SU-DHL-6 (cell line): Measurements from ENCODE around the gene TLCD4.

ENCODE experiments used
- H2AFZ ChIP-seq: fragments of 200-600 bp; sonication (generic); 2 replicates; pipeline ENCODE4 v1.6.1; 2014; ENCODE audit warnings: low read depth, mild to moderate bottlenecking, moderate library complexity, mixed read lengths, antibody characterized with exemption, low read length; ENCODE audit not compliant: severe bottlenecking
- H3F3A ChIP-seq: fragments of 200-600 bp; shearing (Covaris generic); 2 replicates; pipeline ENCODE4 v1.6.0; 2016; ENCODE audit warnings: antibody characterized with exemption, mild to moderate bottlenecking; ENCODE audit not compliant: insufficient read depth
- H3K27ac ChIP-seq: fragments of 200-600 bp; sonication (generic); 2 replicates; pipeline ENCODE4 v1.5.1; 2016; ENCODE audit warnings: low read depth, mild to moderate bottlenecking, low read length, moderate library complexity, mixed read lengths
- H3K27me3 ChIP-seq: fragments of 200-600 bp; sonication (generic), shearing (Covaris generic); 2 replicates; pipeline ENCODE4 v1.6.0; 2014; ENCODE audit warnings: mild to moderate bottlenecking, low read length
- H3K36me3 ChIP-seq: fragments of 200-600 bp; sonication (generic); 2 replicates; pipeline ENCODE4 v1.6.1; 2014; ENCODE audit warnings: mild to moderate bottlenecking, low read length, mixed read lengths
- H3K4me2 ChIP-seq: fragments of 300-600, 200-600 bp; shearing (Covaris generic), sonication (generic); 2 replicates; pipeline ENCODE4 v1.6.0; 2014; ENCODE audit warnings: low read length, low read depth, mild to moderate bottlenecking; ENCODE audit not compliant: poor library complexity, severe bottlenecking
- H3K4me3 ChIP-seq: fragments of 200-600 bp; sonication (generic); 2 replicates; pipeline ENCODE4 v1.5.1; 2014; ENCODE audit warnings: antibody characterized with exemption, low read length, mild to moderate bottlenecking, mixed read lengths; ENCODE audit not compliant: insufficient read depth, poor library complexity, severe bottlenecking
- H3K79me2 ChIP-seq: fragments of 200-600 bp; sonication (generic); 2 replicates; pipeline ENCODE4 v1.6.1; 2014; ENCODE audit warnings: mild to moderate bottlenecking, low read length, moderate library complexity; ENCODE audit not compliant: insufficient read depth
- H3K9ac ChIP-seq: fragments of 200-600 bp; sonication (generic); 2 replicates; pipeline ENCODE4 v1.7.0; 2014; ENCODE audit warnings: mild to moderate bottlenecking, low read length
- H3K9me2 ChIP-seq: fragments of 200-600 bp; sonication (generic); replicated peaks from 2 replicates; pipeline ENCODE4 v1.6.1; 2014; ENCODE audit warnings: low read length; ENCODE audit not compliant: insufficient read depth
- H3K9me3 ChIP-seq: fragments of 200-600 bp; sonication (generic); 2 replicates; pipeline ENCODE4 v1.6.1; 2014; ENCODE audit warnings: low read length, mixed read lengths; ENCODE audit not compliant: insufficient read depth
- H4K20me1 ChIP-seq: fragments of 200-600 bp; sonication (generic); 2 replicates; pipeline ENCODE4 v1.6.1; 2014; ENCODE audit warnings: low read depth, mild to moderate bottlenecking, antibody characterized with exemption, low read length, moderate library complexity, mixed read lengths
- CTCF ChIP-seq: fragments of 200-600 bp; sonication (generic); IDR thresholded peaks from one replicate; pipeline ENCODE4 v1.5.1; 2017; ENCODE audit warnings: antibody characterized with exemption, mild to moderate bottlenecking, low read length, moderate library complexity; ENCODE audit not compliant: insufficient read depth, poor library complexity, severe bottlenecking
- EZH2phosphoT487 ChIP-seq: fragments of 200-600 bp; sonication (generic), shearing (Covaris generic); conservative IDR thresholded peaks from 2 replicates; pipeline ENCODE4 v1.6.1; 2018; ENCODE audit warnings: mild to moderate bottlenecking, antibody characterized with exemption, low read length, moderate library complexity, mixed read lengths

TLCD4 gene

GRCh38 chr1:95094923-95095322, 22.2 kb upstream of the TLCD4 start:
- H3K79me2 ChIP-seq: no peaks in the 10 kb centered on the region
- H2AFZ ChIP-seq: no peak overlapping the region
- no peaks in the 10 kb centered on the region for H3K27me3 ChIP-seq
- no peaks in the 10 kb centered on the region for H4K20me1 ChIP-seq
- H3K4me2 ChIP-seq: no peak overlapping the region
- H3K9me3 ChIP-seq: no peaks in the 10 kb centered on the region
- no peak overlapping the region for H3K27ac ChIP-seq
- H3K36me3 ChIP-seq: no peaks in the 10 kb centered on the region
- no peak for TF ChIP-seq EZH2phosphoT487
- TF ChIP-seq CTCF: no peak
- no peaks in the 10 kb centered on the region for H3K9me2 ChIP-seq
- H3F3A ChIP-seq: no peaks in the 10 kb centered on the region
- no peak overlapping the region for H3K9ac ChIP-seq
- H3K4me3 ChIP-seq: no peak overlapping the region

- Histone ChIP-seq H3K79me2 (no peaks in the 10 kb centered on the region), H4K20me1 (no peaks in the 10 kb centered on the region), H2AFZ (no peak overlapping the region), H3K27me3 (no peaks in the 10 kb centered on the region), H3K27ac (no peak overlapping the region), H3F3A (no peaks in the 10 kb centered on the region), H3K4me2 (no peak overlapping the region), H3K9me3 (no peaks in the 10 kb centered on the region), H3K36me3 (no peaks in the 10 kb centered on the region), H3K9ac (no peak overlapping the region), H3K9me2 (no peaks in the 10 kb centered on the region), H3K4me3 (no peak overlapping the region)
- TF ChIP-seq CTCF: no peak
- TF ChIP-seq EZH2phosphoT487: no peak
Observed at GRCh38 chr1:95095833-95096217, 21.3 kb upstream of the TLCD4 start.

GRCh38 chr1:95096218-95096841, 20.8 kb upstream of the TLCD4 start:
- no peaks in the 10 kb centered on the region for H3K36me3 ChIP-seq
- H3K79me2 ChIP-seq: no peaks in the 10 kb centered on the region
- H4K20me1 ChIP-seq: no peaks in the 10 kb centered on the region
- H3K9me2 ChIP-seq: no peaks in the 10 kb centered on the region
- no peaks in the 10 kb centered on the region for H3K27me3 ChIP-seq
- no peak overlapping the region for H3K9ac ChIP-seq
- H3F3A ChIP-seq: no peaks in the 10 kb centered on the region
- H3K9me3 ChIP-seq: no peaks in the 10 kb centered on the region
- H3K4me2 ChIP-seq: no peak overlapping the region
- H3K27ac ChIP-seq: no peak overlapping the region
- no peak for TF ChIP-seq CTCF
- H3K4me3 ChIP-seq: no peak overlapping the region
- H2AFZ ChIP-seq: no peak overlapping the region

- TF ChIP-seq CTCF (no peak), EZH2phosphoT487 (no peak)
- Histone ChIP-seq H4K20me1 (no peaks in the 10 kb centered on the region), H3K36me3 (no peaks in the 10 kb centered on the region), H2AFZ (no peak overlapping the region), H3K9ac (no peak overlapping the region), H3K4me2 (no peak overlapping the region), H3K27ac (no peak overlapping the region), H3K9me2 (no peaks in the 10 kb centered on the region), H3F3A (no peaks in the 10 kb centered on the region), H3K4me3 (no peak overlapping the region), H3K79me2 (no peaks in the 10 kb centered on the region), H3K27me3 (no peaks in the 10 kb centered on the region), H3K9me3 (no peaks in the 10 kb centered on the region)
Observed at GRCh38 chr1:95097426-95097825, 19.7 kb upstream of the TLCD4 start.
